SK-N-SH treated with all-trans-retinoic acid at 6 μM for 48 hours (cell line): Measurements from ENCODE around the gene ADGRA3.

Source experiments
- ATAC-seq: fragments of 200-7000 bp; cut with Tn5 transposase; 3 replicates; pipeline ENCODE4 v1.9.1; 2020; ENCODE audit warnings: mild to moderate bottlenecking, moderate library complexity
- BACH2 ChIP-seq: fragments of 250-450 bp; sonication (Bioruptor Pico); IDR thresholded peaks from 2 replicates; pipeline ENCODE4 v1.9.0; 2021; ENCODE audit warnings: mild to moderate bottlenecking, borderline replicate concordance
- CREB5 ChIP-seq: fragments of 250-450 bp; sonication (Bioruptor Pico); IDR thresholded peaks from 2 replicates; pipeline ENCODE4 v1.5.1; 2020; ENCODE audit warnings: low read depth, mild to moderate bottlenecking, moderate library complexity
- CSDC2 ChIP-seq: fragments of 250-450 bp; sonication (Bioruptor Pico); IDR thresholded peaks from 2 replicates; pipeline ENCODE4 v1.5.0; 2020; ENCODE audit warnings: mild to moderate bottlenecking, moderate library complexity
- CSRNP3 ChIP-seq: fragments of 250-450 bp; sonication (Bioruptor Pico); IDR thresholded peaks from 2 replicates; pipeline ENCODE4 v1.5.1; 2021; ENCODE audit warnings: mild to moderate bottlenecking, moderate library complexity
- ESRRG ChIP-seq: fragments of 250-450 bp; sonication (Bioruptor Pico); IDR thresholded peaks from 2 replicates; pipeline ENCODE4 v1.6.1; 2021; ENCODE audit warnings: mild to moderate bottlenecking
- GLIS3 ChIP-seq: fragments of 250-450 bp; sonication (Bioruptor Pico); IDR thresholded peaks from 2 replicates; pipeline ENCODE4 v1.5.0; 2020; ENCODE audit warnings: mild to moderate bottlenecking, moderate library complexity
- OSR1 ChIP-seq: fragments of 250-450 bp; sonication (Bioruptor Pico); IDR thresholded peaks from 2 replicates; pipeline ENCODE4 v1.8.0; 2022; ENCODE audit warnings: moderate library complexity, mild to moderate bottlenecking, inconsistent platforms
- PATZ1 ChIP-seq: fragments of 250-450 bp; sonication (Bioruptor Pico); IDR thresholded peaks from 2 replicates; pipeline ENCODE4 v1.8.0; 2020; ENCODE audit warnings: mild to moderate bottlenecking, moderate library complexity, borderline replicate concordance
- POU6F1 ChIP-seq: fragments of 250-450 bp; sonication (Bioruptor Pico); IDR thresholded peaks from 2 replicates; pipeline ENCODE4 v1.8.0; 2021; ENCODE audit warnings: low read depth, mild to moderate bottlenecking, moderate library complexity, borderline replicate concordance
- PPARA ChIP-seq: fragments of 250-450 bp; sonication (Bioruptor Pico); IDR thresholded peaks from 2 replicates; pipeline ENCODE4 v1.5.0; 2020; ENCODE audit warnings: mild to moderate bottlenecking, borderline replicate concordance
- SNAI2 ChIP-seq: fragments of 250-450 bp; sonication (Bioruptor Pico); IDR thresholded peaks from 2 replicates; pipeline ENCODE4 v1.5.0; 2020; ENCODE audit warnings: mild to moderate bottlenecking, moderate library complexity
- TCF4 ChIP-seq: fragments of 250-450 bp; sonication (Bioruptor Pico); IDR thresholded peaks from 2 replicates; pipeline ENCODE4 v1.8.0; 2021; ENCODE audit warnings: mild to moderate bottlenecking, moderate library complexity, borderline replicate concordance
- TOX ChIP-seq: fragments of 250-450 bp; sonication (Bioruptor Pico); IDR thresholded peaks from 2 replicates; pipeline ENCODE4 v1.8.0; 2021; ENCODE audit warnings: mild to moderate bottlenecking, moderate library complexity, borderline replicate concordance
- ZC3H10 ChIP-seq: fragments of 250-450 bp; sonication (Bioruptor Pico); IDR thresholded peaks from 2 replicates; pipeline ENCODE4 v1.5.1; 2021; ENCODE audit warnings: mild to moderate bottlenecking, moderate library complexity
- ZFP3 ChIP-seq: fragments of 250-450 bp; sonication (Bioruptor Pico); IDR thresholded peaks from 2 replicates; pipeline ENCODE4 v1.5.0; 2020; ENCODE audit warnings: mild to moderate bottlenecking, moderate library complexity
- ZFP30 ChIP-seq: fragments of 450-650 bp; formaldehyde crosslinking; IDR thresholded peaks from 2 replicates; pipeline ENCODE4 v1.5.0; 2022; ENCODE audit warnings: mild to moderate bottlenecking, moderate library complexity
- ZNF70 ChIP-seq: fragments of 450-650 bp; formaldehyde crosslinking; IDR thresholded peaks from 2 replicates; pipeline ENCODE4 v1.5.0; 2020; ENCODE audit warnings: mild to moderate bottlenecking, moderate library complexity
- ZNF8 ChIP-seq: fragments of 450-650 bp; formaldehyde crosslinking; IDR thresholded peaks from 2 replicates; pipeline ENCODE4 v1.5.0; 2020; ENCODE audit warnings: mild to moderate bottlenecking, moderate library complexity

Gene ADGRA3

GRCh38 chr4:22488106-22488505 is 27.8 kb downstream of the ADGRA3 start:
- no peak for TF ChIP-seq ZFP3 (CRISPR knock-in tag)
- TF ChIP-seq BACH2 (CRISPR knock-in tag) = no peak
- TF ChIP-seq ZNF70 (CRISPR knock-in tag) = no peak
- no peak for TF ChIP-seq TOX (CRISPR knock-in tag)
- no peak for TF ChIP-seq CSRNP3
- ATAC-seq = no peak

GRCh38 chr4:22487328-22487727 is 28.5 kb downstream of the ADGRA3 start:
- TF ChIP-seq CSDC2 (no peak), ZNF70 (CRISPR knock-in tag) (no peak), PPARA (CRISPR knock-in tag) (no peak), PATZ1 (CRISPR knock-in tag) (no peak), BACH2 (CRISPR knock-in tag) (no peak), ZFP30 (CRISPR knock-in tag) (no peak), ZFP3 (CRISPR knock-in tag) (no peak), ESRRG (no peak), SNAI2 (CRISPR knock-in tag) (no peak), CREB5 (CRISPR knock-in tag) (no peak), ZC3H10 (CRISPR knock-in tag) (no peak), ZNF8 (CRISPR knock-in tag) (no peak), GLIS3 (CRISPR knock-in tag) (no peak), TCF4 (no peak)
- no peak for ATAC-seq

- no peak for ATAC-seq
- TF ChIP-seq OSR1 (CRISPR knock-in tag) = no peak
- no peak for TF ChIP-seq TOX (CRISPR knock-in tag)
- no peak for TF ChIP-seq POU6F1 (CRISPR knock-in tag)
- no peak for TF ChIP-seq ZNF8 (CRISPR knock-in tag)
- no peak for TF ChIP-seq BACH2 (CRISPR knock-in tag)
These were observed 29.6 kb downstream of the ADGRA3 start for GRCh38 chr4:22486276-22486675.

GRCh38 chr4:22485737-22486136 is 30.1 kb downstream of the ADGRA3 start:
- TF ChIP-seq CSRNP3 (no peak), ESRRG (no peak), TCF4 (no peak)
- TF ChIP-seq, all 23 proteins: peak for 0
- peak; percentile 74 for ATAC-seq

GRCh38 chr4:22483551-22483981 is 32.3 kb downstream of the ADGRA3 start:
- TF ChIP-seq ZC3H10 (CRISPR knock-in tag) = no peak
- TF ChIP-seq ZNF70 (CRISPR knock-in tag) = no peak
- peak; percentile 57 for ATAC-seq
